Measurements from ENCODE around the gene CSMD2.

GRCh38 chr1:33867684-33868083 lies 297.3 kb downstream of the CSMD2 start:
- TF ChIP-seq, protein P1, sequence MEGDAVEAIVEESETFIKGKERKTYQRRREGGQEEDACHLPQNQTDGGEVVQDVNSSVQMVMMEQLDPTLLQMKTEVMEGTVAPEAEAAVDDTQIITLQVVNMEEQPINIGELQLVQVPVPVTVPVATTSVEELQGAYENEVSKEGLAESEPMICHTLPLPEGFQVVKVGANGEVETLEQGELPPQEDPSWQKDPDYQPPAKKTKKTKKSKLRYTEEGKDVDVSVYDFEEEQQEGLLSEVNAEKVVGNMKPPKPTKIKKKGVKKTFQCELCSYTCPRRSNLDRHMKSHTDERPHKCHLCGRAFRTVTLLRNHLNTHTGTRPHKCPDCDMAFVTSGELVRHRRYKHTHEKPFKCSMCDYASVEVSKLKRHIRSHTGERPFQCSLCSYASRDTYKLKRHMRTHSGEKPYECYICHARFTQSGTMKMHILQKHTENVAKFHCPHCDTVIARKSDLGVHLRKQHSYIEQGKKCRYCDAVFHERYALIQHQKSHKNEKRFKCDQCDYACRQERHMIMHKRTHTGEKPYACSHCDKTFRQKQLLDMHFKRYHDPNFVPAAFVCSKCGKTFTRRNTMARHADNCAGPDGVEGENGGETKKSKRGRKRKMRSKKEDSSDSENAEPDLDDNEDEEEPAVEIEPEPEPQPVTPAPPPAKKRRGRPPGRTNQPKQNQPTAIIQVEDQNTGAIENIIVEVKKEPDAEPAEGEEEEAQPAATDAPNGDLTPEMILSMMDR (IDR thresholded peaks at IDR 0.05; ENCODE audit: low read depth, low read length): no peak
- TF ChIP-seq EZH2phosphoT487 (IDR thresholded peaks at IDR 0.05; ENCODE audit: low read depth): no peak
